ENCODE data around the gene TEX11. TPM values are rescaled to one million over a fixed set of nuclear protein-coding genes. Genes with fewer than 3 reads are reported as not detected.
A peak's percentile ranks its signal among the peaks of the same experiment; 100 is the strongest.
"Not testable (repeated sequence)": the region's sequence is repeated elsewhere in the genome, so short reads cannot be mapped to it uniquely, and the experiment has no call there.

TEX11 gene
- total and polyA plus RNA-seq, 4 donors = 0.08 to 1.7 TPM; not detected in 2

DNA sequence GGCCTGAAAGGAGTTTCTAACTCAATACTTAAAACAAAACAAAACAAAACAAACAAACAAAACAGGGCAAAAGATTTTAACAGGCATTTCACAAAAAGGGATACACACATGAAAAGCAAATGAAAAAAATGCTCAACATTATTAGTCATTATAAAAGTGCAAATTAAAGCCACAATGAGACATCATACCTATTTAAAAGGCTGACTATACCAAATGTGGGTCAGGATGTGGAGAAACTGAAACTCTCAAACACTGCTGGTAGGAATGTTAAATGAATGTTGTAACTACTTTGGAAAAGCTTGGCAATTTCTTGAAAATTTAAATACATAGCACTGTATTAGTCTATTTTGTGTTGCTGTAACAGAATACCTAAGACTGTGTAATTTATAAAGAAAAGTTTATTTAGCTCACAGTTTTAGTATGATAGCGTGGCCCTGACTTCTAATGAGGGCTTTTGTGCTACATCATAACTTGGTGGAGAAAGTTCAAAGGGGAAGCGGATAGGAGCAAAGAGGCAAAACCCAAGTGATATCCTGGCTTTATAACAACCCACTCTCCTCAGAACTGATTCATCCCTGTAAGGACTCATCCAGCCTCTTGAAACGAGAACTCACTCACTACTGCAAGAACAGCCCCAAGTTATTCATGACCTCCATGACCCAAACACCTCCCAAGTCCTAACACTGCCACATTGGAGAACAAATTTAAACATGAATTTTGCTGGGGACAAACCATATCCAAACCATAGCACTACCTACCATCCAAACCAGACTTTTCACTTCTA, 214.0 kb downstream of the TEX11 start:
- DNase-seq (ENCODE audit: low read depth in 4 of 6, low spot score in 6 of 6) = no peak
- Histone ChIP-seq H3K4me3 (ENCODE audit: low read depth, low read length) (no peak overlapping the region), H3K4me1 (ENCODE audit: control insufficient read depth, insufficient read depth, low read length) (no peaks in the 10 kb centered on the region), H3K27me3 (ENCODE audit: control insufficient read depth, insufficient read depth, low read length) (no peaks in the 10 kb centered on the region), H3K9me3 (ENCODE audit: control insufficient read depth, insufficient read depth, low read length) (no peaks in the 10 kb centered on the region), H3K27ac (ENCODE audit: low read depth, low read length) (no peak overlapping the region), H3K36me3 (ENCODE audit: control insufficient read depth, insufficient read depth, low read length) (no peaks in the 10 kb centered on the region)
- 14% methylated on average over 1 of the region's 3 CpGs for WGBS (ENCODE audit: insufficient coverage)

- H3K9me3 ChIP-seq (ENCODE audit: control insufficient read depth, insufficient read depth, low read length); H3K36me3 ChIP-seq (ENCODE audit: control insufficient read depth, insufficient read depth, low read length); H3K27ac ChIP-seq (ENCODE audit: low read depth, low read length); H3K27me3 ChIP-seq (ENCODE audit: control insufficient read depth, insufficient read depth, low read length); H3K4me3 ChIP-seq (ENCODE audit: low read depth, low read length); DNase-seq (ENCODE audit: low read depth in 4 of 6, low spot score in 6 of 6); H3K4me1 ChIP-seq (ENCODE audit: control insufficient read depth, insufficient read depth, low read length): not testable (repeated sequence)
- 75% methylated on average over 19 of the region's 33 CpGs for WGBS (ENCODE audit: insufficient coverage)
Measured at GRCh38 chrX:70679455-70679854, 229.1 kb downstream of the TEX11 start.

- no peaks in the 10 kb centered on the region for H3K36me3 ChIP-seq (ENCODE audit: control insufficient read depth, insufficient read depth, low read length)
- no peaks in the 10 kb centered on the region for H3K4me1 ChIP-seq (ENCODE audit: control insufficient read depth, insufficient read depth, low read length)
- H3K27ac ChIP-seq (ENCODE audit: low read depth, low read length) = no peak overlapping the region
- H3K9me3 ChIP-seq (ENCODE audit: control insufficient read depth, insufficient read depth, low read length) = no peaks in the 10 kb centered on the region
- 74% methylated on average over 2 of the region's 2 CpGs for WGBS (ENCODE audit: insufficient coverage)
- DNase-seq (ENCODE audit: low read depth in 4 of 6, low spot score in 6 of 6) = no peak
- no peak overlapping the region for H3K4me3 ChIP-seq (ENCODE audit: low read depth, low read length)
- H3K27me3 ChIP-seq (ENCODE audit: control insufficient read depth, insufficient read depth, low read length) = no peaks in the 10 kb centered on the region
Measured at GRCh38 chrX:70675284-70675683, 233.2 kb downstream of the TEX11 start.

GRCh38 chrX:70672326-70672725, 236.2 kb downstream of the TEX11 start:
- WGBS (ENCODE audit: insufficient coverage) = no CpG with 5 or more reads among the region's 3 CpGs
- DNase-seq (ENCODE audit: low read depth in 4 of 6, low spot score in 6 of 6) = no peak
- no peaks in the 10 kb centered on the region for H3K27me3 ChIP-seq (ENCODE audit: control insufficient read depth, insufficient read depth, low read length)

GRCh38 chrX:70669120-70669519, 239.4 kb downstream of the TEX11 start:
- no peak overlapping the region for H3K4me3 ChIP-seq (ENCODE audit: low read depth, low read length)

More at GRCh38 chrX:70672326-70672725, 236.2 kb downstream of the TEX11 start:
- Histone ChIP-seq H3K4me3 (ENCODE audit: low read depth, low read length) (no peak overlapping the region), H3K27ac (ENCODE audit: low read depth, low read length) (no peak overlapping the region), H3K9me3 (ENCODE audit: control insufficient read depth, insufficient read depth, low read length) (no peaks in the 10 kb centered on the region), H3K36me3 (ENCODE audit: control insufficient read depth, insufficient read depth, low read length) (no peaks in the 10 kb centered on the region), H3K4me1 (ENCODE audit: control insufficient read depth, insufficient read depth, low read length) (no peaks in the 10 kb centered on the region)

DNA sequence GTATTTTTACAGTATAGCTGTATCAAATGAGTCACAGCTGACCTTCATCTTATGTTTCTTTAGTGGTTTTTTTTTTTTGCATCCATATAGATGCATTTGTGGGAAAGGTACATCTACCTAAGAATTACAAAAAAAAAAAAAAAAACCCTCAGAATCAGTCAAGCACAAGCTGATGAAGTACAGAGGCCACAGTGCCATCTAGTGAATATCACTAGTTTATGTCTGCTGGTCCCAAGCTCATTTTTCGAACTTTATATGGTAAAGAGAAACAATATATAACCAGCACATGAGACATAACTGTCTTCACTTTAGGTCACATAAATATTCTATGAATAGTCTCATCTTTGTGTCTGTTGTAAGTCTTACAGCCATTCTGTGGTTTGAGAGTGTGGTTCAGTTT, 243.8 kb downstream of the TEX11 start:
- no peaks in the 10 kb centered on the region for H3K36me3 ChIP-seq (ENCODE audit: control insufficient read depth, insufficient read depth, low read length)
- H3K27ac ChIP-seq (ENCODE audit: low read depth, low read length) = no peak overlapping the region
- no peak overlapping the region for H3K4me3 ChIP-seq (ENCODE audit: low read depth, low read length)
- peak in 3 of 6 donors; percentile 2 to 61 (median 51) for DNase-seq (ENCODE audit: low read depth in 4 of 6, low spot score in 6 of 6)
- no CpG with 5 or more reads among the region's 1 CpG for WGBS (ENCODE audit: insufficient coverage)
- H3K9me3 ChIP-seq (ENCODE audit: control insufficient read depth, insufficient read depth, low read length) = no peaks in the 10 kb centered on the region
- no peaks in the 10 kb centered on the region for H3K4me1 ChIP-seq (ENCODE audit: control insufficient read depth, insufficient read depth, low read length)
- H3K27me3 ChIP-seq (ENCODE audit: control insufficient read depth, insufficient read depth, low read length) = no peaks in the 10 kb centered on the region

More at GRCh38 chrX:70669120-70669519, 239.4 kb downstream of the TEX11 start:
- no peak overlapping the region for H3K27ac ChIP-seq (ENCODE audit: low read depth, low read length)
- DNase-seq (ENCODE audit: low read depth in 4 of 6, low spot score in 6 of 6) = no peak
- H3K36me3 ChIP-seq (ENCODE audit: control insufficient read depth, insufficient read depth, low read length) = no peaks in the 10 kb centered on the region
- H3K27me3 ChIP-seq (ENCODE audit: control insufficient read depth, insufficient read depth, low read length) = no peaks in the 10 kb centered on the region
- no peaks in the 10 kb centered on the region for H3K4me1 ChIP-seq (ENCODE audit: control insufficient read depth, insufficient read depth, low read length)
- H3K9me3 ChIP-seq (ENCODE audit: control insufficient read depth, insufficient read depth, low read length) = no peaks in the 10 kb centered on the region

DNA sequence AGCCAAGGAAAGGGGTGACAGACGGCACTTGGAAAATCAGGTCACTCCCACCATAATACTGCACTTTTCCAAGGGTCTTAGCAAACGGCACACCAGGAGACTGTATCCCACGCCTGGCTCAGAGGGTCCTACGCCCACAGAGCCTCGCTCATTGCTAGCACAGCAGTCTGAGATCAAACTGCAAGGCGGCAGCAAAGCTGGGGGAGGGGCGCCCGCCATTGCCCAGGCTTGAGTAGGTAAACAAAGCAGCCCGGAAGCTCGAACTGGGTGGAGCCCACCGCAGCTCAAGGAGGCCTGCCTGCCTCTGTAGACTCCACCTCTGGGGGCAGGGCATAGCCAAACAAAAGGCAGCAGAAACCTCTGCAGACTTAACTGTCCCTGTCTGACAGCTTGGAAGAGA, 247.4 kb downstream of the TEX11 start:
- not testable (repeated sequence) for DNase-seq (ENCODE audit: low read depth in 4 of 6, low spot score in 6 of 6); H3K9me3 ChIP-seq (ENCODE audit: control insufficient read depth, insufficient read depth, low read length); H3K4me1 ChIP-seq (ENCODE audit: control insufficient read depth, insufficient read depth, low read length); H3K36me3 ChIP-seq (ENCODE audit: control insufficient read depth, insufficient read depth, low read length); H3K27ac ChIP-seq (ENCODE audit: low read depth, low read length); H3K4me3 ChIP-seq (ENCODE audit: low read depth, low read length); H3K27me3 ChIP-seq (ENCODE audit: control insufficient read depth, insufficient read depth, low read length)
- 58% methylated on average over 4 of the region's 11 CpGs for WGBS (ENCODE audit: insufficient coverage)

DNA sequence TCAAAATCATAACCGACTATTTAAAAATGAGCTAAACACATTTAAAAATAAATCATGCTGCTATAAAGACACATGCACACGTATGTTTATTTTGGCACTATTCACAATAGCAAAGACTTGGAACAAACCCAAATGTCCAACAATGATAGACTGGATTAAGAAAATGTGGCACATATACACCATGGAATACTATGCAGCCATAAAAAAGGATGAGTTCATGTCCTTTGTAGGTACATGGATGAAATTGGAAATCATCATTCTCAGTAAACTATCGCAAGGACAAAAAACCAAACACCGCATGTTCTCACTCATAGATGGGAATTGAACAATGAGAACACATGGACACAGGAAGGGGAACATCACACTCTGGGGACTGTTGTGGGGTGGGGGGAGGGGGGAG, 251.0 kb downstream of the TEX11 start:
- not testable (repeated sequence) for H3K4me1 ChIP-seq (ENCODE audit: control insufficient read depth, insufficient read depth, low read length); H3K9me3 ChIP-seq (ENCODE audit: control insufficient read depth, insufficient read depth, low read length); H3K27me3 ChIP-seq (ENCODE audit: control insufficient read depth, insufficient read depth, low read length); H3K36me3 ChIP-seq (ENCODE audit: control insufficient read depth, insufficient read depth, low read length); H3K27ac ChIP-seq (ENCODE audit: low read depth, low read length); DNase-seq (ENCODE audit: low read depth in 4 of 6, low spot score in 6 of 6); H3K4me3 ChIP-seq (ENCODE audit: low read depth, low read length)
- no CpG with 5 or more reads among the region's 4 CpGs for WGBS (ENCODE audit: insufficient coverage)

- no peaks in the 10 kb centered on the region for H3K36me3 ChIP-seq (ENCODE audit: control insufficient read depth, insufficient read depth, low read length)
- H3K4me3 ChIP-seq (ENCODE audit: low read depth, low read length) = no peak overlapping the region
- no peaks in the 10 kb centered on the region for H3K9me3 ChIP-seq (ENCODE audit: control insufficient read depth, insufficient read depth, low read length)
- H3K27me3 ChIP-seq (ENCODE audit: control insufficient read depth, insufficient read depth, low read length) = no peaks in the 10 kb centered on the region
- no peak overlapping the region for H3K27ac ChIP-seq (ENCODE audit: low read depth, low read length)
- H3K4me1 ChIP-seq (ENCODE audit: control insufficient read depth, insufficient read depth, low read length) = no peaks in the 10 kb centered on the region
- no peak for DNase-seq (ENCODE audit: low read depth in 4 of 6, low spot score in 6 of 6)
- 56% methylated on average over 1 of the region's 4 CpGs for WGBS (ENCODE audit: insufficient coverage)
Measured at GRCh38 chrX:70656304-70656703, 252.2 kb downstream of the TEX11 start.

DNA sequence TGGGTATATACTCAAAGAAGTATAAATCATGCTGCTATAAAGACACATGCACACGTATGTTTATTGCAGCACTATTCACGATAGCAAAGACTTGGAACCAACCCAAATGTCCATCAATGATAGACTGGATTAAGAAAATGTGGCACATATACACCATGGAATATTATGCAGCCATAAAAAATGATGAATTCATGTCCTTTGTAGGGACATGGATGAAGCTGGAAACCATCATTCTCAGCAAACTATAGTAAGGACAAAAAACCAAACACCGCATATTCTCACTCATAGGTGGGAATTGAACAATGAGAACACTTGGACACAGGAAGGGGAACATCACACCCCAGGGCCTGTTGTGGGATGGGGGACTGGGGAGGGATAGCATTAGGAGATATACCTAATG, 260.6 kb downstream of the TEX11 start:
- DNase-seq (ENCODE audit: low read depth in 4 of 6, low spot score in 6 of 6); H3K9me3 ChIP-seq (ENCODE audit: control insufficient read depth, insufficient read depth, low read length): not testable (repeated sequence)
- no CpG with 5 or more reads among the region's 3 CpGs for WGBS (ENCODE audit: insufficient coverage)

More for the DNA sequence above, 260.6 kb downstream of the TEX11 start:
- H3K27ac ChIP-seq (ENCODE audit: low read depth, low read length); H3K4me3 ChIP-seq (ENCODE audit: low read depth, low read length); H3K4me1 ChIP-seq (ENCODE audit: control insufficient read depth, insufficient read depth, low read length); H3K36me3 ChIP-seq (ENCODE audit: control insufficient read depth, insufficient read depth, low read length); H3K27me3 ChIP-seq (ENCODE audit: control insufficient read depth, insufficient read depth, low read length): not testable (repeated sequence)
